ENCODE data around the gene HECW1.

DNA sequence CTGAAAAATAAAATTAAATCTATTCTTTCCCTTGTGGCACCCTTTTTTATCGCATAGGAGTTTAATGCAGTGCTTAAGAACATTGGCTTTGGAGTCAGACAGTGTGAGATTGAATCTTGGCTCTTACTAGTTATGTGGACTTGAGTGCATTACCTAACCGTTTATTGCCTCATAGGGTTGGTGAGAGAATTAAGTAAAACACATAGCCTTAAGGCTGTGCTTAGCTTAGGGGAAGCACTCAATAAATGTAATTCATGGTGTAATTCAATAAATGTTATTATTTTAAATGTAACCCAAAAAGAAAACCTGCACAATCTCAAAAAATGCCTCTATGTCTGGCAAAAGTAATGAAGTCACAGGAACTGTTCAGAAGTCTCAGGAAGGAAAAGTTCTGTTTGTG, 473.1 kb downstream of the HECW1 start:
- TF ChIP-seq BHLHE40 (IDR thresholded peaks at IDR 0.05; ENCODE audit: borderline replicate concordance) (no peak), ELF4 (IDR thresholded peaks at IDR 0.05) (no peak), FOXM1 (IDR thresholded peaks at IDR 0.05; ENCODE audit: borderline replicate concordance) (no peak), SP1 (IDR thresholded peaks at IDR 0.05) (no peak), FOXK2 (IDR thresholded peaks at IDR 0.05) (no peak), L3MBTL2 (conservative IDR thresholded peaks at IDR 0.05) (no peak), SUZ12 (IDR thresholded peaks at IDR 0.05) (no peak), ARNT (IDR thresholded peaks at IDR 0.05) (no peak), NFRKB (IDR thresholded peaks at IDR 0.05) (no peak), TARDBP (IDR thresholded peaks at IDR 0.05) (no peak)
- TF ChIP-seq, protein P1, sequence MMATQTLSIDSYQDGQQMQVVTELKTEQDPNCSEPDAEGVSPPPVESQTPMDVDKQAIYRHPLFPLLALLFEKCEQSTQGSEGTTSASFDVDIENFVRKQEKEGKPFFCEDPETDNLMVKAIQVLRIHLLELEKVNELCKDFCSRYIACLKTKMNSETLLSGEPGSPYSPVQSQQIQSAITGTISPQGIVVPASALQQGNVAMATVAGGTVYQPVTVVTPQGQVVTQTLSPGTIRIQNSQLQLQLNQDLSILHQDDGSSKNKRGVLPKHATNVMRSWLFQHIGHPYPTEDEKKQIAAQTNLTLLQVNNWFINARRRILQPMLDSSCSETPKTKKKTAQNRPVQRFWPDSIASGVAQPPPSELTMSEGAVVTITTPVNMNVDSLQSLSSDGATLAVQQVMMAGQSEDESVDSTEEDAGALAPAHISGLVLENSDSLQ (IDR thresholded peaks at IDR 0.05): no peak

All from HEK293T (cell line).